Esophagus squamous epithelium (tissue), 4 donors: Measurements from ENCODE around the gene NNMT.

ENCODE experiments used
- CTCF ChIP-seq, 6 experiments: fragments of 450-650 bp in 4 of 6; fragments of 200-600 bp in 2 of 6; sonication (generic) in 2 of 6; IDR thresholded peaks; one replicate each; pipeline ENCODE4 v1.5.1; 2016 to 2019; ENCODE audit warnings: antibody characterized with exemption in 6 of 6, mild to moderate bottlenecking in 4 of 6, moderate library complexity in 4 of 6
- POLR2A ChIP-seq, 4 donors: fragments of 450-650 bp; IDR thresholded peaks; one replicate each; pipeline ENCODE4 v1.6.1; 2017; ENCODE audit warnings: antibody characterized with exemption in 4 of 4, mild to moderate bottlenecking in 4 of 4, moderate library complexity in 3 of 4

DNA sequence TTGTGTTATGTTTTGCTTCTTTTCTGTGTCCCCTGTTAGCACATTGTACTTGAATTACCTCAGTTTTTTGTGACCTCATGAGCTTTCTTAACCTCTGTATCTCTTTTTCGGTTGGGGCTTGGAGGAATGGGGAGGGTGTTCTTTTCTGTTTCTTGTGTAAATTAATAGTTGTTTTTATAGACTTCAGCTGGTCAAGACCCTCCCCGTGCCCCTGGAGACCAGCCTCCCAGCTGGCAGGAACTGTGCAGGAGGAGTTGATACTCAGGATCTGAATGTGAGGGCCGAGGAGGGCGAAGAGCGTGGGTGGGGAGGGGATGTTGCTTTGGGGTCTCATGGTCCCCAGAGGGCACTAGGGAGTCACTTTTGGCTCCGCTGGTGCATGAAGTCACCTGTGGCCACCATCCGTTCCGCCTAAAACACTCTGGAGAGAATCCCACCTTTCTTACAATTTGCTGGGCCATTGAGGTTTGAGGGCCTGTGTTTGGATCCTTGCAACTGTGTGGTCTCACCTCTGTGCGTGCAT is 44.3 kb upstream of the NNMT start:
- TF ChIP-seq POLR2A (IDR thresholded peaks at IDR 0.05) (no peak), CTCF (IDR thresholded peaks at IDR 0.05) (no peak)
